NAMALWA (cell line): ENCODE data around the gene CACHD1.

Source experiments
- DNase-seq: peaks from one replicate; pipeline ENCODE4 v3.0.0-alpha.2; 2015; ENCODE audit warnings: low spot score

CACHD1 gene

GRCh38 chr1:64659478-64660138 is 189.7 kb downstream of the CACHD1 start:
- no peak for DNase-seq

GRCh38 chr1:64663668-64664067 is 193.7 kb downstream of the CACHD1 start:
- peak; percentile 48 for DNase-seq

DNA sequence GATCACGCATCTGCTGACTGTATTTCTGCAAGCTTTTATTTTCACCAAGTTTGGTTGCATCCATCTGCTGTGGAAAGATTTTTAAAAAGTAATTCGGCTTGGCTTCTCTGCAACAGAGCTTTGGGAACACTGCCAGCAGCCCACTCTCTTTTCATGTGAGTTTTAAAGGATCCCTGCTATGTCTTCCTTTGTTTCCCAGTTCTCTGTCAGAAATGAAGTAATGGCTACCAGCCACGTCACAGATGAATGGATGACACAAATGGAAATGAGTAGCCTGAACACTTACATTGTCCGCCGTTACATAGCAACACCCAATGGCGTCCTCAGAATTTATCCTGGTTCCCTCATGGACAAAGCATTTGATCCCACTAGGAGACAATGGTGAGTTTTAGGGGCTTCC is 194.4 kb downstream of the CACHD1 start:
- DNase-seq, result no peak

- DNase-seq, result no peak
Measured at GRCh38 chr1:64669098-64669675, 199.3 kb downstream of the CACHD1 start.

GRCh38 chr1:64675718-64676345 is 205.9 kb downstream of the CACHD1 start:
- peak; percentile 51 for DNase-seq

DNA sequence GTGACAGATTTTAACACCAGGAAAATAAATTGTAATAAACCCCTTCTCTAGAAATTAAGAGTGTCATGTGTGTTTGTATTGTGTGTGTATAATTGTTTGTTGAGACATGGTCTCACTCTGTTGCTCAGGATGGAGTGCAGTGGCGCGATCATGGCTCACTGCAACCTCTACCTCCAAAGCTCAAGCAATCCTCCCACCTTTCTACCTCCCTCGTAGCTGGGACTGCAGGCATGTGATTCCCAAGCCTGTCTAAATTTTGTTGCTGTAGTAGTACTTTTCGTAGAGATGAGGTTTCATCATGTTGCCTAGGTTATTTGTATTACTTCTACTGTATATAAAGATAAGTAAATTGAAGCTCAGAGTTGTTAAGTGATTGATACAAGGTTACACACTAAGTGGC is 206.5 kb downstream of the CACHD1 start:
- no peak for DNase-seq

- no peak for DNase-seq
Measured at GRCh38 chr1:64677532-64677931, 207.6 kb downstream of the CACHD1 start.

DNA sequence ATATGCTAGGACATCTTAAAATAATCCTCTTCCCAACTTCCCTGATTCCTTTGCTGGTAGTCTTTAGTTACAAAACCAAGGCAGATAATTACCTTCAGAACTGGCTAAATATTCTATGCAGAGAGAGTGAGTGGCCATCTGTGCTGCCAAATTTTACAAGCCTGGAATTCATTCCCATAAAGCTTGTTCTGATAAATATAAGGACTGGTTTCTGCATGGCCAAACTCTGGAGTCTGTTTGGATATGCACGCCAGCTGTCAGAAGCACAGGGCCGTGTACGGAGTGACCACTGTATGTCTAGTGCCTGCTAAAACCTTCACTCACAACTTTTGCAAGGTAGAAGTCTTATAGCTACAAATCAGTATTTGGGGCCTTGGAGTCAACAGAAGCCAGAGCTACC is 208.4 kb downstream of the CACHD1 start:
- no peak for DNase-seq

GRCh38 chr1:64679177-64679576 is 209.2 kb downstream of the CACHD1 start:
- DNase-seq, result no peak

DNA sequence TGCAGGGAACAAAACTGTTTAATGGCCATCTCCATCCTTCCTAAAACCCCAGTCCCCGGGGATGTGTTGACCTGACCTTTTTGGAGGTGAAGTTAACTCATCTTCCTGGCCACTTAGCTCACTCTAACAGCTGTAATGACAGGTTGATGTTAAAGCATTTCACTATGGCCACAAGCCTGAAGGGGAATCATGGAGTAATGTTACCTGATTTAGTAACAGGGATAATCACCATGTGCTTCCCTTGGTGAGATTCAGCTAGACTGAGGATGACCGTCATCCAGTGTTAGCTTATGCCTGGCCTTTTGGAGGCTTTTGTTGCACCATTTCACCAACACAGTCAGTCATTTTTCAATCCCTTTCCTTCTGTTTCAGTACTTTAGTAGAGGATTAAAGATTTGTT is 210.7 kb downstream of the CACHD1 start:
- no peak for DNase-seq

DNA sequence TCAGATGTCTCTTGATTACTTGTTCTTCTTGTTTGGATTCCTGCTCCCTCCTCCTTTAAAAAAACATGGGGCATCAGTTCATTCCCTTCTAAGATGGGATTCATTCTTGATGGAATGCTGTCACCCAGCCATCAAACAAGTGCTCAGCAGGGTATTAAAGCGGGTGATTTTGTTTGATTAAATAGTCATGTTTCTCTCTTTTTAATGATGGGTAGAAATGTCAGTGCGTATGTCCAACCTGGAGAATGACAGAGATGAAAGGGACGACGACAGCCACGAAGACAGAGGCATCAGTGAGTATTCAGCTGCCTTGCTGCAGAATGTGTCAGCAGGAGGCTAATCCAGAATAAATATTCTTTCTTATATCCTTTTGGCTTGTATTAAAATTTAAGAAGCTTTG is 211.1 kb downstream of the CACHD1 start:
- DNase-seq, result no peak

GRCh38 chr1:64683419-64683818 is 213.5 kb downstream of the CACHD1 start:
- DNase-seq, result no peak

GRCh38 chr1:64685217-64685616 is 215.3 kb downstream of the CACHD1 start:
- no peak for DNase-seq

DNA sequence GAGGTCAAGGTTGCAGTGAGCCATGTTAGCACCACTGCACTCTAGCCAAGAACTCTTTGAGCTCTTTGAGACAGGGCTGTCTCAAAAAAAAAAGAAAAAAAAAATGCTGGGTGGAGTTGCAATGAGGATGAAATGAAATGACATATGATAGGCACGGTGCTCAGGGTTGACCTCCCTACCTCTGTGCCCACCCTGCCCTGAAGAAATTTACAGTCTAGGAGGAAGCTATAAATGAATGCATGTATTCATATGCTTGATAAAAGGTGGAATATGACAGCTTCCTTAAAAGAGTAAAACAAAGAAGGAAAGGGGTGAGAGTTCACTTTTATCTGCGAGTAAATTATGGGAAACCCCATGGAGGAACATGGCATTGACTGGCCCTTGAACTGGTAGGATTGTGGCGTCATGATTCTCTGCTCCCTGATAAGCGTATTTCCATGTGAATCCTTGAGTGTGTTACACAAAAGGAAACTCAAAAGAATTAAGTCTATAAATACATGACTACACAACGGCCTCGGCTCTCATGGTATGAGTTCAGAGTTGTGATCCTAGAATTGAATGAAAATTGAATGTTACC is 215.9 kb downstream of the CACHD1 start:
- no peak for DNase-seq

GRCh38 chr1:64686828-64687724 is 217.1 kb downstream of the CACHD1 start:
- peak; percentile 74 for DNase-seq

DNA sequence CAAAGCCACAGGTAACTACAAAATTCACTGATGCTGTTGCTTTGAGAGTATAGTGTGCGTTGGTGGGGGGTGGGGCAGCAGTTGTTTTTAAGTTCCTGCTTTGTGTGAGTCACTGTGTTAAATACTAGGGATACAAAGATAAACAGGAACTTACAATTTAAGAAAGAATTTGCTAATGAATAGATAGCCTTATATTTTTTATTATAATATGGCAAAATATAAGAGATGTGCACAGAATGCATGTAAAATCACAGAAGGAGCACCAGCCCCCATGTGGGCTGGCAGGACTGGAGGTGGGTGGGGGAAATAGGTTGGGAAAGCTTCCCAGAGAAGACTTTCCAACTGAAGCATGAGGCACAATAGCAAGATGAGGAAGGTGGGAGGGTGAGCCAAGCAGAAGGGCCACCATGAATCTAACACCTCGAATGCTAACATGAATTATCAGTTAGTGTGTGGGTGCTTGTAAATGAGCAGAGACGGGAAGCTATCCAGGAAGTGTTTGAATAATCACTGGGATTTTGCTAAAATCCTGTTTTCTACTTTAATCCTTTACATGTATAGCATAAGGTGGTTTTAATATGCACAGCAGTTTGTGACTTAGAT is 217.9 kb downstream of the CACHD1 start:
- no peak for DNase-seq

DNA sequence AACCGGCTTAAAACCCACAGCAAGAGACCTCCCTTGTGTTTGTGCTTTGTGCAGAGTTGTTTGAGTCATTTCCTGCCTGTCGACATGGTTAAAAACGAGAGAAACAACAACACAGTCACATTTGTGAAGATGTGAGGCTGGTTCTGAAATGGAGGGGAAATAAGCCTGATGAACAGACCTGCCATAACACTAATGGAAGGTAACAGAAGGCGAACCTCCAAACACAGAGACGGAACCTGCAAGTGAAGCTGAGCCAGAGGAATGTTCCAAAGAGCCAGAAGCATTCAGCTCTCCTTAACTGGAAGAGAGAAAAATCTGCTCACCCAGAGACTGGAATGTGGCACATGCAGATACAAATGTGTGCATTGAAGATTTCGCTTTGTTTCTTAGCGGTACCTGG is 221.7 kb downstream of the CACHD1 start:
- DNase-seq, result no peak

DNA sequence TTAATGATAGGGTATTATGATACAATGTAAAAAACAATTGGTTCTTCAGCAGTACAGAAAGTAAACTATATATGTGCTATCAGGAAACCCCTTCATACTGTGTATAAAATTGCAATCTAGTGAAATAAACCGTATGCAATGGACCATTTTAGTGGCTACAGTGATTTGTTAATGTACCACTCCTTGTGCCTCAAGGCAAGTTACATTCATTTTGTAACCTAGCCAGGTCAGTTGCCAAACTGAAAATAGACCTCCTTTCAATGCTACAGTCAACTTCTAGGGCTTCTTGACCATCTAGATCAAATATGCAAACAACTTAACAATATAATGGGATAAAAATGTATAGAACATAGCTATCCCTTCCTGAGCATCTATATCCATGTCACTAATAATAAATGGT is 223.0 kb downstream of the CACHD1 start:
- no peak for DNase-seq

DNA sequence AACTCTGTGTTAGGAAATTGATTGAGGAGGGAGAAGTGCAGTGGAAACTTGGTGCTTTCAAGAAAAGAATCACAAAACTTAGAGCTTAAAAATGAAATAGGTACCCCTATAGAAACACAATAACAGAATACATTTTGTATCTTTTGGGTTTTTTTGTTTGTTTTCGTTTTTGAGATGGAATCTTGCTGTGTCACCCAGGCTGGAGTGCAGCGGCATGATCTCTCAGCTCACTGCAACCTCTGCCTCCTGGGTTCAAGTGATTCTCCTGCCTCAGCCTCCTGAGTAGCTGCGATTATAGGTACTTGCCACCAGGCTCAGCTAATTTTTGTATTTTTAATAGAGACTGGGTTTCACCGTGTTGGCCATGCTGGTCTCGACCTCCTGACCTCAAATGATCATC is 223.5 kb downstream of the CACHD1 start:
- DNase-seq, result no peak

- no peak for DNase-seq
Measured at GRCh38 chr1:64696879-64697278, 226.9 kb downstream of the CACHD1 start.

DNA sequence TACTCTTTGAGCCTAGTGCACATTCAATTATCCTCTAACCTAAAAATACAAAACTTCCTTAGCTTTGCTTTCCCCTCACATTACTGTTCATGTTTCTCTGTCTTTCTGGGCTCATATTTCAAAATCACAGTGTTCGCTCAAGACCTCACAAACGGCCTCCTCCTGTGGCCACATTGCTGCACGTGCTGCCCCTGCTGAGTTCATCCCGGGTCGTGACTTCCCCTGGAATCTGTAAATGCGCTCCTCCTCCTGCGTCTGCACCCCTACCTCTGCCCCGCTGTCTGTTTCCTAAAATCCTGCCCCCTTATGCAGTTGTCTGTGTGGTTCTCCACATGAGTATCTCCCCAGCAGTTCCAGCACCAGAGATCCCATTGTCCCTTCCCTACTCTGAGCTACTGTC is 229.4 kb downstream of the CACHD1 start:
- no peak for DNase-seq

- DNase-seq, result no peak
Measured at GRCh38 chr1:64701071-64701470, 231.1 kb downstream of the CACHD1 start.
